Caco-2 (cell line): ENCODE data around the gene STK11IP. TPM values are rescaled to one million over a fixed set of nuclear protein-coding genes. Genes with fewer than 3 reads are reported as not detected.

Experiments used
- BruUV-seq: library from RNA; stranded (reverse); fragments of 400-500 nt; replicated peaks from 2 replicates; lab custom pipeline; 2021; lab: Mats Ljungman, UMichigan
- CTCF ChIA-PET: fragments of 300-600 bp; sonication (Branson Sonifier 250); formaldehyde crosslinking; loops from one replicate; lab custom pipeline; 2022; ENCODE audit warnings: antibody characterized with exemption; lab: Charles Lee
- POLR2A ChIA-PET: fragments of 300-600 bp; sonication (Branson Sonifier 250); formaldehyde crosslinking; loops from one replicate; lab custom pipeline; 2022; ENCODE audit warnings: antibody characterized with exemption; lab: Charles Lee
- DNase-seq, 2 experiments: peaks; one replicate each; pipeline versions ENCODE4 v3.0.0 to v3.0.0-alpha.2; 2020 to 2022
- H3K27me3 ChIP-seq: replicated peaks from 2 replicates; pipeline ENCODE4 v1.6.0; 2011; ENCODE audit warnings: low read length; ENCODE audit not compliant: control insufficient read depth, insufficient read depth
- H3K36me3 ChIP-seq: 2 replicates; pipeline ENCODE4 v1.5.1; 2011; ENCODE audit warnings: low read length; ENCODE audit not compliant: control insufficient read depth, insufficient read depth
- H3K4me1 ChIP-seq: fragments of 250-450 bp; sonication (Bioruptor Pico); 2 replicates; pipeline ENCODE4 v1.5.1; 2020; ENCODE audit warnings: mild to moderate bottlenecking
- H3K4me3 ChIP-seq: 2 replicates; pipeline ENCODE4 v1.5.1; 2011; ENCODE audit warnings: low read depth, mild to moderate bottlenecking, control low read depth, low read length
- H3K9me3 ChIP-seq: fragments of 250-450 bp; sonication (Bioruptor Pico); 2 replicates; pipeline ENCODE4 v1.5.1; 2020; ENCODE audit warnings: mild to moderate bottlenecking, moderate library complexity
- H3K27ac Mint-ChIP-seq: one replicate; pipeline ENCODE4 v1.8.0; 2022; ENCODE audit warnings: mixed read lengths; ENCODE audit not compliant: unreplicated experiment
- H3K27me3 Mint-ChIP-seq: one replicate; pipeline ENCODE4 v1.8.0; 2022; ENCODE audit warnings: mixed read lengths; ENCODE audit not compliant: insufficient read depth, unreplicated experiment
- H3K36me3 Mint-ChIP-seq: one replicate; pipeline ENCODE4 v1.8.0; 2022; ENCODE audit warnings: mild to moderate bottlenecking, mixed read lengths; ENCODE audit not compliant: insufficient read depth, unreplicated experiment
- H3K4me1 Mint-ChIP-seq: one replicate; pipeline ENCODE4 v1.8.0; 2022; ENCODE audit warnings: low read depth, mixed read lengths; ENCODE audit not compliant: unreplicated experiment
- H3K4me3 Mint-ChIP-seq: one replicate; pipeline ENCODE4 v1.8.0; 2022; ENCODE audit warnings: mild to moderate bottlenecking, moderate library complexity, mixed read lengths; ENCODE audit not compliant: unreplicated experiment
- H3K9me3 Mint-ChIP-seq: one replicate; pipeline ENCODE4 v1.8.0; 2022; ENCODE audit warnings: mixed read lengths; ENCODE audit not compliant: unreplicated experiment
- intact Hi-C: fragments of 100-400 bp; cut with micrococcal nuclease; formaldehyde crosslinking; loops from one replicate; pipeline ENCODE4 v1.10.0; 2022; ENCODE audit not compliant: unreplicated experiment
- total RNA-seq: library from RNA; stranded (reverse); gene quantifications from 2 replicates; pipeline ENCODE4 v1.2.3, GENCODE V29; 2022
- TF ChIP-seq, protein P1 (sequence below), 2 experiments: fragments of 200-600 bp in 1 of 2; IDR thresholded peaks; 1 replicate in 1 of 2; 2 replicates in 1 of 2; pipeline versions ENCODE4 v1.5.1 to v1.8.0; 2011 to 2022; ENCODE audit warnings: antibody characterized with exemption in 1 of 2, control low read depth in 1 of 2, inconsistent platforms in 1 of 2, low read depth in 1 of 2, low read length in 1 of 2, mild to moderate bottlenecking in 1 of 2, moderate library complexity in 1 of 2; ENCODE audit not compliant: insufficient read depth in 1 of 2, severe bottlenecking in 1 of 2, unreplicated experiment in 1 of 2

STK11IP gene
- total RNA-seq, 1 experiment from 2014 or later, result 21.7 TPM

DNA sequence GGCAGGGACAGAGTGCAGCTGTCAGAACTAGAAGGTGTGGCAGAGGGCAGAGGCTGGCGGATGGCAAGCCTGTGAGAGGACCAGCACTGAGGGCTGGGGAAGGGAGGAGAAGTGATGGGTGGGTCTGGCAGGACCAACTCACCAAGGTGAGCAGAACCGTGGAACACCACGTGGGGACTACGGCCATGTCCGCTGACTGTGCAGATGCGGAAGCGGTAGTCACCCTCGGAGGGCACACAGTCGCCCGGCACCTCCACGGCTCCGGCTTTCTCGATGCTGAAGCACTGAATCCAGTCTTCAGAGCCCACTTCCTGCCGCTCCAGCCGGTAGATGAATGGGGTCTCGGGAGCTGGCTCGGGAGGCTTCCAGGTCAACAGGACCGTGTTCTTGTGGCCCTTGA lies 30.5 kb upstream of the STK11IP start:
- Mint-ChIP-seq H3K4me3 (no peak overlapping the region), H3K9me3 (no peaks in the 10 kb centered on the region), H3K27ac (no peak overlapping the region), H3K27me3 (no peaks in the 10 kb centered on the region), H3K4me1 (peaks cover 7% of the 10 kb centered on the region), H3K36me3 (peaks cover 10% of the 10 kb centered on the region)
- H3K4me1 ChIP-seq, result peaks cover 23% of the 10 kb centered on the region
- no peak for DNase-seq
- TF ChIP-seq, protein P1, sequence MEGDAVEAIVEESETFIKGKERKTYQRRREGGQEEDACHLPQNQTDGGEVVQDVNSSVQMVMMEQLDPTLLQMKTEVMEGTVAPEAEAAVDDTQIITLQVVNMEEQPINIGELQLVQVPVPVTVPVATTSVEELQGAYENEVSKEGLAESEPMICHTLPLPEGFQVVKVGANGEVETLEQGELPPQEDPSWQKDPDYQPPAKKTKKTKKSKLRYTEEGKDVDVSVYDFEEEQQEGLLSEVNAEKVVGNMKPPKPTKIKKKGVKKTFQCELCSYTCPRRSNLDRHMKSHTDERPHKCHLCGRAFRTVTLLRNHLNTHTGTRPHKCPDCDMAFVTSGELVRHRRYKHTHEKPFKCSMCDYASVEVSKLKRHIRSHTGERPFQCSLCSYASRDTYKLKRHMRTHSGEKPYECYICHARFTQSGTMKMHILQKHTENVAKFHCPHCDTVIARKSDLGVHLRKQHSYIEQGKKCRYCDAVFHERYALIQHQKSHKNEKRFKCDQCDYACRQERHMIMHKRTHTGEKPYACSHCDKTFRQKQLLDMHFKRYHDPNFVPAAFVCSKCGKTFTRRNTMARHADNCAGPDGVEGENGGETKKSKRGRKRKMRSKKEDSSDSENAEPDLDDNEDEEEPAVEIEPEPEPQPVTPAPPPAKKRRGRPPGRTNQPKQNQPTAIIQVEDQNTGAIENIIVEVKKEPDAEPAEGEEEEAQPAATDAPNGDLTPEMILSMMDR (IDR thresholded peaks at IDR 0.05; ENCODE audit: insufficient read depth in 1 of 2, low read depth in 1 of 2, low read length in 1 of 2, severe bottlenecking in 1 of 2, unreplicated experiment in 1 of 2), result no peak
- no peaks in the 10 kb centered on the region for H3K36me3 ChIP-seq
- BruUV-seq, result no TSS peak
- H3K27me3 ChIP-seq, result no peaks in the 10 kb centered on the region
- intact Hi-C loops, result no loop called here
- ChIA-PET CTCF (no interaction called here), POLR2A (no interaction called here)
- H3K4me3 ChIP-seq, result no peak overlapping the region
- H3K9me3 ChIP-seq, result no peaks in the 10 kb centered on the region

DNA sequence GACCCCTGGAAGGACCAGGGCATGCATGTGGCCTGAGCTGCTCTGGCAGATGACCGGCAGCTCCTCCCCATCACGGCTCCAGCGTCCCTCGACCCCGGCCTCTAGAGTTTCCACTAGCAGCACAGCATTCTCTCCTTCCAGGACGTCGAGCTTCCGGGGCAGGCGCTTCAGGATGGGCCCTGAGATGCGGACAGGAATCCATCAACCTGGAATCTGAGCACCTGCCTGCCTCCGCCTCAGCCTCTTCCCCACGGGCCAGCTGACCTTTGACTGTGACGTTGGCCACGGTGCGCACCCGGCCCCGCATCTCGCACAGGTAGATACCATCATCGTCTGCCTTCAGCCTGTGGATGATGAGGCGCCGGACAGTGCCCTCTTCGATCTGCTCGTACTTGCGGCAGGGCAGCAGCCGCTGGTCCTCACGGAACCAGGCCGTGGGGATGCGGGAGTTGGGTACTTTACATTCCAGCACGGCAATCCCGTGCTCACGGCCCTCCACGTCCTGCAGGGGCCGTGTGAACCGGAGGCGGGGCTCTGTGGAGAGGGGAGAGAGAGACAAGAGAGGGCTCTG lies 29.8 kb upstream of the STK11IP start:
- CTCF ChIA-PET, result no interaction called here
- TF ChIP-seq, protein P1 (IDR thresholded peaks at IDR 0.05; ENCODE audit: insufficient read depth in 1 of 2, low read depth in 1 of 2, low read length in 1 of 2, severe bottlenecking in 1 of 2, unreplicated experiment in 1 of 2), result no peak
- Mint-ChIP-seq H3K4me1 (peaks cover 9% of the 10 kb centered on the region), H3K36me3 (peaks cover 5% of the 10 kb centered on the region), H3K27ac (no peak overlapping the region), H3K9me3 (no peaks in the 10 kb centered on the region), H3K4me3 (no peak overlapping the region), H3K27me3 (no peaks in the 10 kb centered on the region)
- DNase-seq, result no peak
- Histone ChIP-seq H3K36me3 (no peaks in the 10 kb centered on the region), H3K4me3 (no peak overlapping the region), H3K4me1 (peaks cover 23% of the 10 kb centered on the region), H3K9me3 (no peaks in the 10 kb centered on the region), H3K27me3 (no peaks in the 10 kb centered on the region)
- POLR2A ChIA-PET, result no interaction called here
- no TSS peak for BruUV-seq
- intact Hi-C loops, result no loop called here

DNA sequence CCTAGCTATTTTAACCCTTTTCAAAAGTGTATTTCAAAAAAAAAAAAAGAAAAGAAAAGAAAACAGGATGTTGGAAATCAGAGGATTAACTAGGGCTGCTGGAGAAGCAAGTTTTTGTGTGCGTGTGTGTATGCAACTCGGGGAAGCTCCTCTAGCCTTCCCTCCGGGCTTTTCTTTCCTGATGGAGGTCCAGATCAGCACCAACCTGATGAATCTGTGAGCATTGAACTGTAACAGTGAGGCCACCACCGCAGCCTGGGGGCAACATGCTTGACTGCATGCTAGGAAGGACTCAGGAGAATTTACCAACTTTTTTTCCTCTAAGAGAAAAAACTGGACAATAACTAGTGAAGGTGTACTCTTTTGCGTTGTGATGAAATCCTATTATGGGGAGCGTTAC lies 28.6 kb upstream of the STK11IP start:
- Mint-ChIP-seq H3K27ac (no peak overlapping the region), H3K4me1 (peaks cover 9% of the 10 kb centered on the region), H3K27me3 (no peaks in the 10 kb centered on the region), H3K9me3 (no peaks in the 10 kb centered on the region), H3K36me3 (peaks cover 5% of the 10 kb centered on the region), H3K4me3 (peak overlapping the region; percentile 25)
- intact Hi-C loops, result no loop called here
- POLR2A ChIA-PET, result interaction anchor here (0.6 to 0.7 kb wide), 2 partner anchors 25 to 51 kb away, joined by 3 to 4 read pairs; no protein-coding TSS in a partner anchor
- Histone ChIP-seq H3K4me1 (peaks cover 20% of the 10 kb centered on the region), H3K36me3 (no peaks in the 10 kb centered on the region), H3K9me3 (no peaks in the 10 kb centered on the region), H3K4me3 (no peak overlapping the region), H3K27me3 (no peaks in the 10 kb centered on the region)
- no peak for DNase-seq
- CTCF ChIA-PET, result no interaction called here
- BruUV-seq, result no TSS peak
- TF ChIP-seq, protein P1 (IDR thresholded peaks at IDR 0.05; ENCODE audit: insufficient read depth in 1 of 2, low read depth in 1 of 2, low read length in 1 of 2, severe bottlenecking in 1 of 2, unreplicated experiment in 1 of 2), result no peak
